IMR-90 (cell line): ENCODE measurements around the gene DPF3. TPM values are rescaled to one million over a fixed set of nuclear protein-coding genes. Genes with fewer than 3 reads are reported as not detected.

ENCODE experiments used
- ATAC-seq: fragments of 200-7000 bp; cut with Tn5 transposase; 2 replicates; pipeline ENCODE4 v1.9.1; 2020; ENCODE audit warnings: low read depth, mild to moderate bottlenecking, moderate library complexity
- BruUV-seq: library from RNA; stranded (reverse); fragments of 400-500 nt; replicated peaks from 2 replicates; lab custom pipeline; 2021; lab: Mats Ljungman, UMichigan
- CTCF ChIA-PET: fragments of 300-600 bp; formaldehyde crosslinking; extraction: SDS; loops from one replicate; lab custom pipeline; 2021; ENCODE audit warnings: antibody characterized with exemption; lab: Yijun Ruan, JAX
- POLR2A ChIA-PET: fragments of 300-600 bp; sonication (Branson Sonifier 250); formaldehyde crosslinking; loops from one replicate; lab custom pipeline; 2022; ENCODE audit warnings: antibody characterized with exemption; ENCODE audit not compliant: unreplicated experiment; lab: Charles Lee
- DNase-seq: peaks from one replicate; pipeline ENCODE4 v3.0.0; 2013
- H2AFZ ChIP-seq: replicated peaks from 2 replicates; pipeline ENCODE3; 2013; ENCODE audit warnings: low read length, mild to moderate bottlenecking; ENCODE audit not compliant: poor library complexity
- H2AK5ac ChIP-seq: 2 replicates; pipeline ENCODE4 v1.6.1; 2013; ENCODE audit warnings: low read depth, low read length, inconsistent platforms
- H2AK9ac ChIP-seq: replicated peaks from 2 replicates; pipeline ENCODE3; 2013; ENCODE audit warnings: mild to moderate bottlenecking, low read depth, low read length, moderate library complexity; ENCODE audit not compliant: poor library complexity
- H2BK120ac ChIP-seq: 2 replicates; pipeline ENCODE4 v1.6.1; 2013; ENCODE audit warnings: low read depth, low read length, inconsistent platforms
- H2BK15ac ChIP-seq: 3 replicates; pipeline ENCODE4 v1.6.1; 2013; ENCODE audit warnings: low read depth, low read length, inconsistent platforms
- H2BK20ac ChIP-seq: 2 replicates; pipeline ENCODE4 v1.6.1; 2013; ENCODE audit warnings: low read depth, mild to moderate bottlenecking, inconsistent platforms, low read length, moderate library complexity
- H2BK5ac ChIP-seq: 2 replicates; pipeline ENCODE4 v1.6.1; 2013; ENCODE audit warnings: mild to moderate bottlenecking, low read depth, low read length, inconsistent platforms; ENCODE audit not compliant: poor library complexity, severe bottlenecking
- H3K14ac ChIP-seq: replicated peaks from 2 replicates; pipeline ENCODE4 v1.6.1; 2013; ENCODE audit warnings: low read depth, low read length, inconsistent platforms
- H3K18ac ChIP-seq: 2 replicates; pipeline ENCODE4 v1.6.1; 2013; ENCODE audit warnings: low read depth, low read length, control low read depth
- H3K23ac ChIP-seq: 2 replicates; pipeline ENCODE4 v1.6.1; 2013; ENCODE audit warnings: low read depth, low read length, inconsistent platforms
- H3K27ac ChIP-seq: 2 replicates; pipeline ENCODE4 v1.5.1; 2013; ENCODE audit warnings: mild to moderate bottlenecking, control low read depth, low read length; ENCODE audit not compliant: insufficient read depth
- H3K27me3 ChIP-seq: 2 replicates; pipeline ENCODE4 v1.6.1; 2013; ENCODE audit warnings: low read length; ENCODE audit not compliant: control insufficient read depth, insufficient read depth
- H3K36me3 ChIP-seq: 2 replicates; pipeline ENCODE4 v1.6.1; 2013; ENCODE audit warnings: low read length, mixed read lengths; ENCODE audit not compliant: control insufficient read depth, insufficient read depth
- H3K4ac ChIP-seq: 2 replicates; pipeline ENCODE4 v1.6.1; 2013; ENCODE audit warnings: low read depth, low read length, inconsistent platforms
- H3K4me1 ChIP-seq: 2 replicates; pipeline ENCODE4 v1.6.1; 2013; ENCODE audit warnings: low read length, mixed read lengths; ENCODE audit not compliant: control insufficient read depth, insufficient read depth
- H3K4me2 ChIP-seq: 2 replicates; pipeline ENCODE4 v1.6.1; 2013; ENCODE audit warnings: low read depth, mild to moderate bottlenecking, control low read depth, low read length, moderate library complexity
- H3K4me3 ChIP-seq: 2 replicates; pipeline ENCODE4 v1.5.1; 2013; ENCODE audit warnings: low read depth, mild to moderate bottlenecking, control low read depth, low read length, moderate library complexity; ENCODE audit not compliant: insufficient read depth
- H3K56ac ChIP-seq: 2 replicates; pipeline ENCODE4 v1.6.1; 2013; ENCODE audit warnings: low read length, inconsistent platforms; ENCODE audit not compliant: insufficient read depth; ENCODE audit errors: extremely low read depth
- H3K79me1 ChIP-seq, 2 experiments: 2 replicates each; pipeline ENCODE4 v1.6.1; 2013; ENCODE audit warnings: low read length in 2 of 2, inconsistent platforms in 1 of 2, low read depth in 1 of 2
- H3K9ac ChIP-seq: 2 replicates; pipeline ENCODE4 v1.6.1; 2013; ENCODE audit warnings: low read depth, low read length, control low read depth
- H3K9me1 ChIP-seq: 2 replicates; pipeline ENCODE4 v1.6.1; 2013; ENCODE audit warnings: low read length, inconsistent platforms; ENCODE audit not compliant: insufficient read depth
- H3K9me3 ChIP-seq: 2 replicates; pipeline ENCODE4 v1.6.1; 2013; ENCODE audit warnings: low read length; ENCODE audit not compliant: control insufficient read depth, insufficient read depth
- H4K20me1 ChIP-seq: 2 replicates; pipeline ENCODE4 v1.6.1; 2013; ENCODE audit warnings: low read length, inconsistent platforms; ENCODE audit not compliant: insufficient read depth
- H4K5ac ChIP-seq: 2 replicates; pipeline ENCODE4 v1.6.1; 2013; ENCODE audit warnings: mild to moderate bottlenecking, low read depth, low read length, control low read depth
- H4K8ac ChIP-seq, 2 experiments: 2 replicates each; pipeline ENCODE4 v1.6.1; 2013; ENCODE audit warnings: low read depth in 2 of 2, low read length in 2 of 2, control low read depth in 1 of 2, inconsistent platforms in 1 of 2
- H4K91ac ChIP-seq: 2 replicates; pipeline ENCODE4 v1.6.1; 2013; ENCODE audit warnings: low read depth, low read length, inconsistent platforms; ENCODE audit not compliant: insufficient read depth
- BHLHE40 ChIP-seq: fragments of 150-350 bp; IDR thresholded peaks from 2 replicates; pipeline ENCODE4 v1.6.1; 2016; ENCODE audit warnings: mild to moderate bottlenecking, low read depth, low read length
- CEBPB ChIP-seq: IDR thresholded peaks from 2 replicates; pipeline ENCODE4 v1.6.1; 2012; ENCODE audit warnings: low read depth, low read length, improper control_type of control experiment
- CHD1 ChIP-seq: IDR thresholded peaks from 2 replicates; pipeline ENCODE4 v1.6.1; 2012; ENCODE audit warnings: low read depth, low read length, improper control_type of control experiment
- MXI1 ChIP-seq: IDR thresholded peaks from 2 replicates; pipeline ENCODE4 v1.6.1; 2012; ENCODE audit warnings: low read depth, mild to moderate bottlenecking, low read length, moderate library complexity, borderline replicate concordance
- NFE2L2 ChIP-seq: fragments of 150-350 bp; IDR thresholded peaks from 2 replicates; pipeline ENCODE4 v1.6.1; 2016; ENCODE audit warnings: low read depth, mild to moderate bottlenecking, low read length
- POLR2A ChIP-seq: IDR thresholded peaks from 2 replicates; pipeline ENCODE4 v1.6.1; 2012; ENCODE audit warnings: mild to moderate bottlenecking, low read depth, low read length
- RFX5 ChIP-seq: IDR thresholded peaks from 2 replicates; pipeline ENCODE4 v1.8.0; 2012; ENCODE audit warnings: low read depth, mild to moderate bottlenecking, low read length, moderate library complexity
- WGBS, 2 experiments: methylation state at CpG; one replicate each; pipeline versions ENCODE4 v1.1.5 to v1.1.7; 2013; ENCODE audit warnings: missing lambda C conversion rate in 2 of 2; ENCODE audit not compliant: insufficient read length in 1 of 2; ENCODE audit errors: extremely low coverage in 2 of 2; 5-methylcytosine and 5-hydroxymethylcytosine counted together
- dilution Hi-C: fragments of 300-500 bp; cut with HindIII; formaldehyde crosslinking; loops from one replicate; pipeline ENCODE4 v1.14.3; 2018; ENCODE audit warnings: low sequenced_read_pairs; ENCODE audit not compliant: unreplicated experiment
- in situ Hi-C: fragments of 300-500 bp; cut with MboI; formaldehyde crosslinking; loops from 3 replicates; pipeline ENCODE4 v1.14.3; 2019; ENCODE audit warnings: low sequenced_read_pairs, inconsistent platforms, mixed read lengths
- intact Hi-C: fragments of 100-400 bp; cut with micrococcal nuclease; formaldehyde crosslinking; loops from 2 replicates; pipeline ENCODE4 v1.10.0; 2022
- polyA plus RNA-seq, 3 experiments: library from polyadenylated mRNA; depleted of rRNA; stranded (reverse); fragments of >200 nt; gene quantifications; 2 replicates each; pipeline ENCODE4 v1.2.3, GENCODE V29; 2012; ENCODE audit warnings: low replicate concordance in 1 of 3
- total RNA-seq: library from RNA; depleted of rRNA; stranded (reverse); fragments of >200 nt; gene quantifications from 2 replicates; pipeline ENCODE4 v1.2.3, GENCODE V29; 2012
- TF ChIP-seq, protein P1 (sequence below): fragments of 150-350 bp; IDR thresholded peaks from 2 replicates; pipeline ENCODE4 v1.6.1; 2016; ENCODE audit warnings: low read depth, mild to moderate bottlenecking, low read length, moderate library complexity, borderline replicate concordance

The DPF3 gene
- total and polyA plus RNA-seq, 2 of the 4 experiments (the other 2 are of a cell fraction), result 30.5 to 32.8 TPM

DNA sequence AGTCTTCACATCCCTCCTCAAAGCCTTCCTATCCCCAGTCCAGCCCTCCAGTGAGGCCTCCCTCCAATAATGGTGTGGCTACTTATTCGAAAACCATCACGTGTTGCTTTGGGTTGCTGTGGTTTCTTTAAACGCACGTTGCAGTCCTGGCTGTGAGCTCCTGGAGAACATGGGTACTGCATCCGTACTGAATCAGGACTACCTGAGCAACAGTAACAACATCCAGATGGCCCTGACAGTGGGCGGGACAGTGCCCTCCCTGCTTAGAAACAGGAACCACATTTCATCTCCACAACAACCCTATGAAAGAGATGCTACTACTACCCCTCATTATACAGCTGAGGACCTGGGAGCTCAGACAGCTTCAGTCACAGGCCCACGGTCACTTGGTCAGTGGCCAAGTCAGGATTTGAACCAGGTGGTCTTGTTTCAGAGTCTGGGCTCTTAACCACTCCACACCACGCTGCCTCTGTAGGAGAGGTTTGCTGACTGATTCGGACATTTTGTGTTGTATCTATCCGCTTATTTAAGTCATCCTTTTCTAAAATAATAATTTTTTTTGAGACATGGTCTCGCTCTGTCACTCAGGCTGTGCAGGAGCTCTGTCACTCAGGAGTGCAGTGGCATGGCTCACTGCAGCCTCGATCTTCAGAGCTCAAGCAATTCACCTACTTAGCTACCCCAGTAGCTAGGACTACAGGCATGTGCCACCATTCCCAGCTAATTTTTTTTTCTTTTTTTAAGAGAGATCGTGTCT lies 104.8 kb downstream of the DPF3 start (continued):
- no peak for TF ChIP-seq NFE2L2

DNA sequence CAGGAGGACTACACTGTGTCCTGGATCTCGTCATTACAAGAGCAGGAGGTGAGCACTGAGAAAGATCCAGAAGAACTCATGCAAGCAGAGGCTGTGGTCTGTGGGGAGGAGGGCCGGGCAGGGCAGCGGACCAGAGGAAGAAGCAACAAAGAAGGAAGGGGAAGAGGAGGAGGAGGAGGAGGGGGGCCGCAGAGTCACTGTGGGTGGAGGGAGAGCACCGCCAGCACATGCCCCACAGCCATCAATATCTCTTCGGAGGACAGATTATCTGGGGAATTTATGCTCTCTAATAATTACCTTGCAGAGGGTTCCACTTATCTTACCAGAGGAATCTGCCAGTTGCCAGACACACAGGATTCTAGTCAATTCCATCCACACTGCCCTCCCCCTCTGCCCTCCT lies 105.6 kb downstream of the DPF3 start:
- TF ChIP-seq NFE2L2 (no peak), BHLHE40 (no peak), CEBPB (no peak), POLR2A (no peak), RFX5 (no peak), CHD1 (no peak), MXI1 (no peak)
- TF ChIP-seq, protein P1, sequence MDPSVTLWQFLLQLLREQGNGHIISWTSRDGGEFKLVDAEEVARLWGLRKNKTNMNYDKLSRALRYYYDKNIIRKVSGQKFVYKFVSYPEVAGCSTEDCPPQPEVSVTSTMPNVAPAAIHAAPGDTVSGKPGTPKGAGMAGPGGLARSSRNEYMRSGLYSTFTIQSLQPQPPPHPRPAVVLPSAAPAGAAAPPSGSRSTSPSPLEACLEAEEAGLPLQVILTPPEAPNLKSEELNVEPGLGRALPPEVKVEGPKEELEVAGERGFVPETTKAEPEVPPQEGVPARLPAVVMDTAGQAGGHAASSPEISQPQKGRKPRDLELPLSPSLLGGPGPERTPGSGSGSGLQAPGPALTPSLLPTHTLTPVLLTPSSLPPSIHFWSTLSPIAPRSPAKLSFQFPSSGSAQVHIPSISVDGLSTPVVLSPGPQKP, result no peak
- no peak overlapping the region for H2AFZ ChIP-seq
- H4K91ac ChIP-seq, result no peak overlapping the region; the same call in 1 of the 2 replicates
- H2BK15ac ChIP-seq, result no peak overlapping the region
- DNase-seq (no peak), ATAC-seq (no peak)
- BruUV-seq, result no TSS peak
- peak overlapping the region; percentile 50; the same call in 1 of the 2 replicates for H2AK5ac ChIP-seq
- H3K23ac ChIP-seq, result no peak overlapping the region
- H3K56ac ChIP-seq, result no peak overlapping the region
- peaks cover 29 to 74% of the 10 kb centered on the region in 2 experiments for H3K79me1 ChIP-seq
- intact Hi-C loops, result no loop called here
- peaks cover 3% of the 10 kb centered on the region; the same call in 1 of the 2 replicates for H3K4me1 ChIP-seq
- peak overlapping the region; percentile 39 for H2AK9ac ChIP-seq
- no peak overlapping the region for H3K9ac ChIP-seq
- H3K4me3 ChIP-seq, result no peak overlapping the region
- no peak overlapping the region; the same call in 1 of the 2 replicates for H3K4ac ChIP-seq
- H2BK120ac ChIP-seq, result no peak overlapping the region
- no peak overlapping the region for H2BK20ac ChIP-seq
- 100% methylated on average over 1 of the region's 6 CpGs; no CpG with 5 or more reads in 1 of the 2 experiments for WGBS, 2 experiments
- no peak overlapping the region for H3K27ac ChIP-seq
- no peak overlapping the region for H3K4me2 ChIP-seq
- ChIA-PET POLR2A (no interaction called here), CTCF (no interaction called here)
- H4K8ac ChIP-seq, result no peak overlapping the region
- no peaks in the 10 kb centered on the region for H3K36me3 ChIP-seq
- peaks cover 5% of the 10 kb centered on the region; the same call in 1 of the 2 replicates for H3K9me1 ChIP-seq
- no peaks in the 10 kb centered on the region for H3K9me3 ChIP-seq
- H4K5ac ChIP-seq, result no peak overlapping the region
- no peaks in the 10 kb centered on the region for H3K27me3 ChIP-seq
- in situ Hi-C loops, result no loop called here
- peaks cover 3% of the 10 kb centered on the region; the same call in 1 of the 2 replicates for H4K20me1 ChIP-seq
- no peak overlapping the region for H2BK5ac ChIP-seq
- H3K14ac ChIP-seq, result 0 out of 2 replicates have a peak overlapping the region, but pooled peaks have one; percentile 19
- dilution Hi-C loops, result no loop called here
- no peak overlapping the region for H3K18ac ChIP-seq
